ENCODE data around the gene MORN1. TPM values are rescaled to one million over a fixed set of nuclear protein-coding genes. Genes with fewer than 3 reads are reported as not detected.

Gene MORN1
- total RNA-seq, 6 experiments from 2014 or later, result 3.1 to 7.1 (median 4.5) TPM

DNA sequence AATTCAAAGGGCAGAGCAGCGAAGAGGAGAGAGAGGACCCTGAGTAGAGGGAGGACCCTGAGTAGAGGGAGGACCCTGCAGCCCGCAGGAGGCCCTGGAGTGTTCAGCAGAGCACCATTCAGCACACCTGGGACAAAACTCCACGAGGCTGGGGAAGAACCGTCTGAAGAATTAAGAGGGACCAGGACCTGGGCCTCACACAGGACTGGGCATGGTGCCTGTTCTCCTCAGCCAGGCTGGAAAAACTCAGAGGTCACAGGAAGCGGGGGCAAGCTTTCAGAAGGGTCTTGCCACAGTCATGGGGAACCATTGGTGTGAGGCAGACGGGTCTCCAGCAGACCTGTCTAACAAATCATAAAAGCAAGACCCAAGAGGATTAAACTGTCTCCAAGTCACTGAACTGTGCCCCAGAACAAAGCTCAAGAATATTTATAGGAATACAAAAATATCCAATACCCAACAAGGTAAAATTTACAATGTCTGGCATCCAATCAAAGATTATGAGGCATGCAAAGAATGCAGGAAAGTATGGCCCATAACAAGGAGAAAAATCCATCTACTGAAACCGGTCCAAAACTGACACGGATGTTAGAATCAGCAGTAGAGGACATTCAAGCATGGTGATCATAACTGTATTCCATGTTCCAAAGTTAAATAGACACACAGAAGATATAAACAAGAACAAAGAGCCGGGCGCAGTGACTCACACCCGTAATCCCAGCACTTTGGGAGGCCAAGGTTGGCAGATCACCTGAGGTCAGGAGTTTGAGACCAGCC is 30.6 kb downstream of the MORN1 start:
- no peaks in the 10 kb centered on the region for H3K9me3 ChIP-seq
- H3K36me3 ChIP-seq, result no peaks in the 10 kb centered on the region
- H3K4me1 ChIP-seq, result no peaks in the 10 kb centered on the region
- peak in 1 of 3 donors; percentile 1 for DNase-seq
- H3K27me3 ChIP-seq, result no peaks in the 10 kb centered on the region
- TF ChIP-seq CTCF (IDR thresholded peaks at IDR 0.05) (no peak), POLR2A (IDR thresholded peaks at IDR 0.05) (no peak)
- ATAC-seq, result no peak
- 65% methylated on average over 7 of the region's 11 CpGs for WGBS (ENCODE audit: insufficient coverage, low coverage, low lambda C conversion rate, missing lambda C conversion rate)
- intact Hi-C loops (cut with DNase I), result no loop called here
- no peak overlapping the region for H3K4me3 ChIP-seq
- no peak overlapping the region for H3K27ac ChIP-seq

DNA sequence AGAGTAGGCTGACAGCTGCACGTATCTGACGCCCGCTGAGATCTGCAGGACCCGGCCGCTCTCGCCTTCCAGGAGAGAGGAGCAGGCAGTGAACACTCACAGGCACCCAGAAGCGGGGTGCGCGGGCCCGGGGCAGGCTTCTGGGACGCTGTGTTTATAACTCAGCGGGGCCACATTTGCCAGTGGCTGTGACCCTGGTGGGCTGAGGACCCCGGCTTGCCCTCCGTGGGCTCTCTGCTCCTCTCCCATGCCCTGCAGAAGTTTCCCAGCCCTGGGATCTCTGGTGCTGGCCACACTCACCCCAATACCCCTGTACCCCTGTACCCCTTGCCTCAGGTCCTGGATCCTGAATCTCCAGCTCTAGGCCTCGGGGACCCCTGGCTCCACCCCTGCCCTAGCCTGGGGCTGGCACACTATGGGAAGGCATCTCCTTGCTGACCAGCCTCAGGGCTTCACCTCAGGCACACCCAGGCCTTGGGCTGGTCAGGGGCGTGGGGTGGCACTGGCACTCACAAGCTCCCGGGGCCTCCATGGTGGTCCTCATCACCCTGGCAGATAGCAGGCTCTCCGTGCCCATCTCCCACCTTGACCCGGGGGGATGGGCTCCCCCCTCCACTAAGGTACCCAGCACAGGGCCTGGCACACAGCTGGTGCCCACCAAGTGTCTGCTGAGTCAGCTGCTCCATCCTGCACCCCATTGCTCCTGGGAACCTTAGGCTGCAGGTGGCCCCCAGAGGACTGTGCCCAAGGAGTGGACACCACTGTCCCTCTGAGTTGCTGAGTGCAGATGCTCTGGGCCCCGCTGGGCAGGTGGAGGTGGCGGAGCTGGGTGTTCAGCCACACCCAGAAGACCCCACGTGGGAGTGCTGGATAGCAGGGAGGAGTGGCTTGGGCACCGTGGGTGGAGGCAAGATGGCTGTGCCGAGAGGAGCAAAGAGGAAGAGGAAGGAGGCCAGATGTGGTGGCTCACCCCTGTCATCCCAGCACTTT is 32.4 kb downstream of the MORN1 start:
- Histone ChIP-seq H3K27ac (no peak overlapping the region), H3K4me1 (no peaks in the 10 kb centered on the region), H3K4me3 (no peak overlapping the region), H3K27me3 (no peaks in the 10 kb centered on the region), H3K9me3 (no peaks in the 10 kb centered on the region), H3K36me3 (no peaks in the 10 kb centered on the region)
- TF ChIP-seq POLR2A (IDR thresholded peaks at IDR 0.05) (no peak), CTCF (IDR thresholded peaks at IDR 0.05) (no peak)
- ATAC-seq (no peak), DNase-seq (peak in 2 of 3 donors; percentile 16 to 31)
- intact Hi-C loops (cut with DNase I), result no loop called here
- WGBS (ENCODE audit: insufficient coverage, low coverage, low lambda C conversion rate, missing lambda C conversion rate), result 93% methylated on average over 6 of the region's 24 CpGs

- H3K27ac ChIP-seq, result no peak overlapping the region
- DNase-seq (peak in 2 of 3 donors; percentile 5 to 33), ATAC-seq (no peak)
- H3K36me3 ChIP-seq, result no peaks in the 10 kb centered on the region
- TF ChIP-seq CTCF (IDR thresholded peaks at IDR 0.05) (no peak), POLR2A (IDR thresholded peaks at IDR 0.05) (no peak)
- no peaks in the 10 kb centered on the region for H3K9me3 ChIP-seq
- H3K27me3 ChIP-seq, result no peaks in the 10 kb centered on the region
- no peaks in the 10 kb centered on the region for H3K4me1 ChIP-seq
- H3K4me3 ChIP-seq, result no peak overlapping the region
- intact Hi-C loops (cut with DNase I), result no loop called here
- WGBS (ENCODE audit: insufficient coverage, low coverage, low lambda C conversion rate, missing lambda C conversion rate), result 80% methylated on average over 4 of the region's 13 CpGs
Measured at GRCh38 chr1:2358072-2358471, 33.3 kb downstream of the MORN1 start.

GRCh38 chr1:2356911-2357845 is 34.2 kb downstream of the MORN1 start:
- H3K4me3 ChIP-seq, result no peak overlapping the region
- no peaks in the 10 kb centered on the region for H3K36me3 ChIP-seq
- TF ChIP-seq POLR2A (IDR thresholded peaks at IDR 0.05), result no peak
- no peak for TF ChIP-seq CTCF (IDR thresholded peaks at IDR 0.05)
- 70% methylated on average over 2 of the region's 37 CpGs for WGBS (ENCODE audit: insufficient coverage, low coverage, low lambda C conversion rate, missing lambda C conversion rate)
- ATAC-seq (no peak), DNase-seq (peak in 2 of 3 donors; percentile 17 to 31)
- no peak overlapping the region for H3K27ac ChIP-seq
- no peaks in the 10 kb centered on the region for H3K9me3 ChIP-seq
- no peaks in the 10 kb centered on the region for H3K27me3 ChIP-seq
- no peaks in the 10 kb centered on the region for H3K4me1 ChIP-seq
- intact Hi-C loops (cut with DNase I), result no loop called here

Data from right lobe of liver (tissue), 6 donors.